GM12878 (cell line): Measurements from ENCODE around the gene MRPS15. TPM values are rescaled to one million over a fixed set of nuclear protein-coding genes. Genes with fewer than 3 reads are reported as not detected.

Source experiments
- ATAC-seq: fragments of 200-7000 bp; cut with Tn5 transposase; 3 replicates; pipeline ENCODE4 v1.9.1; 2020; ENCODE audit warnings: mild to moderate bottlenecking, moderate library complexity
- BruUV-seq: library from RNA; stranded (reverse); fragments of 400-500 nt; replicated peaks from 2 replicates; lab custom pipeline; 2021; lab: Mats Ljungman, UMichigan
- CTCF ChIA-PET: fragments of 300-600 bp; sonication (Branson Sonifier 250); formaldehyde crosslinking; extraction: SDS; loops from one replicate; lab custom pipeline; 2021; ENCODE audit warnings: inconsistent platforms; lab: Yijun Ruan, JAX
- POLR2A ChIA-PET: fragments of 350-600 bp; formaldehyde crosslinking; extraction: SDS; loops from one replicate; lab custom pipeline; 2021; ENCODE audit warnings: inconsistent platforms; lab: Charles Lee
- RAD21 ChIA-PET: fragments of 300-600 bp; sonication (Branson Sonifier 250); formaldehyde crosslinking; loops from one replicate; lab custom pipeline; 2023; ENCODE audit warnings: antibody characterized with exemption; ENCODE audit not compliant: unreplicated experiment; lab: Charles Lee
- SMC1A ChIA-PET: fragments of 300-600 bp; sonication (Branson Sonifier 250); formaldehyde crosslinking; loops from one replicate; lab custom pipeline; 2023; ENCODE audit not compliant: unreplicated experiment, uncharacterized antibody; lab: Charles Lee
- DNase-seq: peaks from one replicate; pipeline ENCODE4 v3.0.0-alpha.2; 2011; ENCODE audit warnings: low read depth, low spot score
- FAIRE-seq: peaks from 3 replicates; lab custom pipeline; 2011; peaks lifted over from hg19 to GRCh38; lab: Jason Lieb, UNC
- H2AFZ ChIP-seq: 2 replicates; pipeline ENCODE4 v1.6.0; 2011; ENCODE audit warnings: low read depth, low read length, control low read depth; ENCODE audit not compliant: control insufficient read depth
- H3K27ac ChIP-seq: 2 replicates; pipeline ENCODE4 v1.5.1; 2011; ENCODE audit warnings: control low read depth; ENCODE audit not compliant: control insufficient read depth, insufficient read depth
- H3K27me3 ChIP-seq, 2 experiments: replicated peaks in 1 of 2; 2 replicates each; pipeline versions ENCODE4 v1.6.0 to v1.6.1; 2011; ENCODE audit warnings: low read length in 1 of 2; ENCODE audit not compliant: control insufficient read depth in 2 of 2, insufficient read depth in 2 of 2
- H3K36me3 ChIP-seq, 2 experiments: 2 replicates each; pipeline ENCODE4 v1.5.1; 2011; ENCODE audit warnings: low read length in 1 of 2; ENCODE audit not compliant: control insufficient read depth in 2 of 2, insufficient read depth in 2 of 2
- H3K4me1 ChIP-seq: 2 replicates; pipeline ENCODE4 v1.6.1; 2011; ENCODE audit warnings: mild to moderate bottlenecking, low read length, moderate library complexity, mixed read lengths; ENCODE audit not compliant: control insufficient read depth, insufficient read depth
- H3K4me2 ChIP-seq: 2 replicates; pipeline ENCODE4 v1.6.0; 2011; ENCODE audit warnings: control low read depth; ENCODE audit not compliant: control insufficient read depth, insufficient read depth
- H3K4me3 ChIP-seq: fragments of 200-600 bp; sonication (generic); 2 replicates; pipeline ENCODE4 v1.5.1; 2016
- H3K79me2 ChIP-seq: 2 replicates; pipeline ENCODE4 v1.6.0; 2011; ENCODE audit warnings: low read length; ENCODE audit not compliant: control insufficient read depth, insufficient read depth
- H3K9ac ChIP-seq: 2 replicates; pipeline ENCODE4 v1.8.0; 2011; ENCODE audit warnings: low read length, control low read depth, mixed read lengths; ENCODE audit not compliant: control insufficient read depth, insufficient read depth
- H3K9me3 ChIP-seq: replicated peaks from 3 replicates; pipeline ENCODE4 v1.5.1; 2011; ENCODE audit warnings: mild to moderate bottlenecking, low read length; ENCODE audit not compliant: control insufficient read depth, insufficient read depth
- H4K20me1 ChIP-seq: 2 replicates; pipeline ENCODE4 v1.6.0; 2011; ENCODE audit not compliant: control insufficient read depth, insufficient read depth
- BHLHE40 ChIP-seq, 2 experiments: fragments of 450-650 bp in 1 of 2; IDR thresholded peaks; 2 replicates each; pipeline ENCODE4 v1.6.1; 2011 to 2017; ENCODE audit warnings: low read depth in 2 of 2, borderline replicate concordance in 1 of 2, improper control_type of control experiment in 1 of 2, low read length in 1 of 2, mild to moderate bottlenecking in 1 of 2
- CREB1 ChIP-seq: IDR thresholded peaks from 2 replicates; pipeline ENCODE4 v1.6.1; 2012; ENCODE audit warnings: low read depth, mild to moderate bottlenecking, inconsistent platforms
- CTCF ChIP-seq, 3 experiments: IDR thresholded peaks in 2 of 3; conservative IDR thresholded peaks in 1 of 3; 2 replicates each; pipeline ENCODE4 v1.5.1; 2011; ENCODE audit warnings: low read depth in 3 of 3, low read length in 3 of 3, mild to moderate bottlenecking in 3 of 3, control low read depth in 2 of 3, moderate library complexity in 2 of 3, inconsistent platforms in 1 of 3, mixed read lengths in 1 of 3; ENCODE audit not compliant: control insufficient read depth in 2 of 3, insufficient read depth in 1 of 3; ENCODE audit errors: extremely low read depth in 1 of 3
- RAD21 ChIP-seq: IDR thresholded peaks from 2 replicates; pipeline ENCODE4 v1.6.1; 2011; ENCODE audit warnings: mild to moderate bottlenecking, low read depth, low read length, moderate library complexity; ENCODE audit not compliant: insufficient read depth
- SMC3 ChIP-seq: IDR thresholded peaks from 2 replicates; pipeline ENCODE4 v1.6.1; 2011; ENCODE audit warnings: low read length, improper control_type of control experiment, borderline replicate concordance
- ZNF274 ChIP-seq: IDR thresholded peaks from one replicate; pipeline ENCODE4 v1.8.0; 2011; ENCODE audit not compliant: insufficient read length, insufficient read depth
- ZZZ3 ChIP-seq: IDR thresholded peaks from 2 replicates; pipeline ENCODE4 v1.6.1; 2011; ENCODE audit warnings: low read depth; ENCODE audit not compliant: control insufficient read depth, insufficient read length
- WGBS: methylation state at CpG from one replicate; pipeline ENCODE4 v1.1.6; 2016; ENCODE audit warnings: low lambda C conversion rate; ENCODE audit not compliant: insufficient replicate concordance, insufficient coverage; ENCODE audit errors: missing lambda C conversion rate; 5-methylcytosine and 5-hydroxymethylcytosine counted together
- in situ Hi-C: fragments of 300-500 bp; cut with MboI; formaldehyde crosslinking; loops from 9 replicates; pipeline ENCODE4 v1.14.3; 2018; ENCODE audit warnings: mixed read lengths
- intact Hi-C: fragments of 100-400 bp; cut with micrococcal nuclease; formaldehyde crosslinking; loops from one replicate; pipeline ENCODE4 v1.14.2; 2022; ENCODE audit not compliant: unreplicated experiment
- polyA plus RNA-seq, 11 experiments: library from polyadenylated mRNA; depleted of rRNA in 4 of 11; unstranded in 6 of 11; stranded (reverse) in 5 of 11; fragments of >200 nt; fragmentation: Nextera tagmentation in 4 of 11; fragmentation: Illumina TruSeq in 1 of 11; extraction: Ambion mirVana in 4 of 11; extraction: Trizol in 1 of 11; gene quantifications; 1 replicate in 1 of 11; 2 replicates in 10 of 11; pipeline versions ENCODE4 v1.2.1 to v1.2.3, GENCODE V29; 2011 to 2016; ENCODE audit warnings: inconsistent platforms in 2 of 11, missing spikeins in 2 of 11, low read depth in 1 of 11
- total RNA-seq, 4 experiments: library from RNA; depleted of rRNA in 3 of 4; stranded (reverse); fragments of >200 nt in 3 of 4; fragmentation: Illumina TruSeq in 1 of 4; extraction: Trizol in 1 of 4; gene quantifications; 2 replicates each; pipeline versions ENCODE4 v1.2.1 to v1.2.3, GENCODE V29; 2013 to 2021

The MRPS15 gene
- total and polyA plus RNA-seq, 10 of the 15 experiments (the other 5 are each of a cell fraction or from before 2014, with no cell fraction given): 41.1 to 207 (median 107) TPM

- ATAC-seq: no peak
- intact Hi-C loops (no loop called here), in situ Hi-C loops (no loop called here)
- H3K36me3 ChIP-seq: no peaks in the 10 kb centered on the region
- TF ChIP-seq ZNF274 (no peak), BHLHE40 (IDR thresholded peaks at IDR 0.05; ENCODE audit: borderline replicate concordance in 1 of 2, low read depth in 2 of 2, low read length in 1 of 2) (no peak), CTCF (IDR thresholded peaks at IDR 0.05 in 2 of 3, conservative IDR thresholded peaks at IDR 0.05 in 1 of 3; ENCODE audit: control insufficient read depth in 2 of 3, extremely low read depth in 1 of 3, insufficient read depth in 1 of 3, low read depth in 3 of 3, low read length in 3 of 3) (peak; percentile 45 to 55 (median 55); a peak in 4 of 6 replicates), CREB1 (no peak), SMC3 (peak; percentile 23; the same call in 1 of the 2 replicates), ZZZ3 (no peak), RAD21 (peak; percentile 56)
- 58% methylated on average over 8 of the region's 8 CpGs for WGBS
- no peaks in the 10 kb centered on the region for H3K9me3 ChIP-seq
- ChIA-PET CTCF (interaction anchor here (0.9 to 1.0 kb wide), 2 partner anchors 12 to 146 kb away, joined by 3 read pairs; no protein-coding TSS in a partner anchor), POLR2A (no interaction called here), RAD21 (interaction anchor here (0.8 kb wide), 1 partner anchor 104 kb away, joined by 3 read pairs; no protein-coding TSS in a partner anchor), SMC1A (interaction anchor here (1.0 to 1.2 kb wide), 2 partner anchors 11 to 70 kb away, joined by 3 read pairs; no protein-coding TSS in a partner anchor)
- no peaks in the 10 kb centered on the region for H4K20me1 ChIP-seq
- FAIRE-seq: peak; percentile 18
- H3K9ac ChIP-seq: no peak overlapping the region
- no peak overlapping the region for H3K4me2 ChIP-seq
- H3K4me1 ChIP-seq: no peaks in the 10 kb centered on the region
- peak overlapping the region; percentile 34 for H2AFZ ChIP-seq
- no peaks in the 10 kb centered on the region for H3K27me3 ChIP-seq
- no peak overlapping the region for H3K27ac ChIP-seq
- no peaks in the 10 kb centered on the region; the same call in 1 of the 2 replicates for H3K79me2 ChIP-seq
- no peak for DNase-seq
- BruUV-seq: no TSS peak
- no peak overlapping the region for H3K4me3 ChIP-seq
Measured at GRCh38 chr1:36446271-36446670, 17.9 kb downstream of the MRPS15 start.
